Skin epidermis (tissue), 12 donors: ENCODE data around the gene BCL2L13.
"Not testable (repeated sequence)": the region's sequence is repeated elsewhere in the genome, so short reads cannot be mapped to it uniquely, and the experiment has no call there.

Source experiments
- H3K27ac ChIP-seq, 21 experiments: fragments of 200-600 bp; sonication (generic) in 11 of 21; one replicate each; pipeline ENCODE4 v1.5.0; 2020; ENCODE audit warnings: mild to moderate bottlenecking in 3 of 21, inconsistent platforms in 2 of 21, moderate library complexity in 2 of 21
- H3K4me3 ChIP-seq, 7 experiments: fragments of 200-600 bp; sonication (generic) in 2 of 7; one replicate each; pipeline ENCODE4 v1.5.0; 2020; ENCODE audit warnings: inconsistent platforms in 2 of 7, mild to moderate bottlenecking in 2 of 7, moderate library complexity in 1 of 7

The BCL2L13 gene

DNA sequence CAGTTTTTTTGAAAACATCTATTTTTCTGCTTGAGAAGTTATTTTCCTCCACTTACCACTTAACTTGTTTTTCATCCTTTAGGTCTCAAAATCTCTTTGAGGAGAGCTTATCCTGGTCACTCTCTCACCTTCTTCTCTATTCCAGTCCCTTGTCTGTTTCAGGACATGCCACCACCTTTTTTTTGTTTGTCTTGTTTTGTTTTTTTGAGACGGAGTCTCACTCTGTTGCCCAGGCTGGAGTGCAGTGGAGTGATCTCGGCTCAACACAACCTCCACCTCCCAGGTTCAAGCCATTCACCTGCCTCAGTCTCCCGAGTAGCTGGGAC, 4.6 kb upstream of the BCL2L13 start:
- Histone ChIP-seq H3K27ac (peak overlapping the region in 20 of 21 experiments; percentile 14 to 86 (median 70)), H3K4me3 (no peak overlapping the region)

DNA sequence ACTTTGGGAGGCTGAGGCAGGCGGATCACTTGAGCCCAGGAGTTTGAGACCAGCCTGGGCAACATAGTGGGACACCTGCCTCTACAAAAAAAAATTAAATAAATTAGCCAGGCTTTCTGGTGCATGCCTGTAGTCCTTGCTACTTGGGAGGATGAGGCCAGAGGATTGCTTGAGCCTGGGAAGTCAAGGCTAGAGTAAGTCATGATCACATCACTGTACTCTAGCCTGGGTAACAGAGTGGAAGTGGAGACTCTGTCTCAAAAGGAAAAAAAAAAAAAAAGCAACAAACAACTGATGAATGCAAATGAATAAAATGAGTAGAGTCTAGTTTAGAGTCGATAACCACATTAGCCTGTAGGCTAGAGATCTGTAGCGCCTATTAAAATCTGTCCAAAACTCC, 3.9 kb upstream of the BCL2L13 start:
- peak overlapping the region in 16 of 21 experiments; percentile 50 to 86 (median 78) for H3K27ac ChIP-seq

DNA sequence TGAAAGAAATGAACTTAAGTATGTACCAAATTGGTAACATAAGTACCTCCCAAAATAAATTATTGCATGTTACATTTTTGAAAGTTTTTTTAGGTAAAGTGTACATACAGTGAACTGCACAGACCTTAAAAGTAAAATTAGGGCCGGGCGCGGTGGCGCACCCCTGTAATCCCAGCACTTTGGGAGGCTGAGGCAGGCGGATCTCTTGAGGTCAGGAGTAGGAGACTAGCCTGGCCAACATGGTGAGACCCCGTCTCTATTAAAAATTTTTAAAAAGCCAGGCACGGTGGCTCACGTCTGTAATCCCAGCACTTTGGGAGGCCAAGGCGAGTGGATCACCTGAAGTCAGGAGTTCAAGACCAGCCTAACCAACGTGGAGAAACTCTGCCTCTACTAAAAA, 1.7 kb upstream of the BCL2L13 start:
- H3K27ac ChIP-seq: peak overlapping the region in 4 of 21 experiments; percentile 98 to 99 (median 99)
- not testable (repeated sequence) for H3K4me3 ChIP-seq

More for the DNA sequence above, 3.9 kb upstream of the BCL2L13 start:
- no peak overlapping the region for H3K4me3 ChIP-seq

DNA sequence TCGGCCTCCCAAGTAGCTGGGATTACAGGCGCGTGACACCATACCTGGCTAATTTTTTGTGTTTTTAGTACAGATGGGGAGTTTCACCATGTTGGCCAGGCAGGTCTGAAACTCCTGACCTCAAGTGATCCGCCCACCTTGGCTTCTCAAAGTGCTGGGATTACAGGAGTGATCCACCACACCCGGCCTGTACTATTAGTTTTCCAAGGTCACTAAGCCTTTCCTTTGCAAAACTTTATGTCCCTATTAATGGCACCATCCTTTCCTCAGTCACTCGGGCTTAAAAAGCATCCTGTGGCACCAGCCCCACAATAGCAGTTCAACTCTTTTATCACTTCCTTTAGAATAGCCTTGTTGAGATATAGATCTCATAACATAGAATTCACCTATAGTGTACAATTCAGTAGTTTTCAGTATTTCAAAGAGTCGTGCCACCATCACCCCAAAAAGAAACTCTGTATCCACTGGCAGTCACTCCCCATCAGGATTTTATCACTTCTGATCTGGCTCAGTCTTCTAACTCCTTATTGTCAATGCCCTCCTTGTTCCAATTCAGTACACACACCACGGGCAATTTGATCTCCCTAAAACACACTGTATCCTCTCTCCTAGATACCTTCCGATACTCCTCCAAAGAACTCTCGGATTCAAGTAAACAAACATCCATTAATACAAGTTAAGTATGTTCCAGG, 921 bp upstream of the BCL2L13 start:
- H3K27ac ChIP-seq: peak overlapping the region; percentile 84 to 100 (median 99)
- H3K4me3 ChIP-seq: peak overlapping the region; percentile 70 to 96 (median 87)

DNA sequence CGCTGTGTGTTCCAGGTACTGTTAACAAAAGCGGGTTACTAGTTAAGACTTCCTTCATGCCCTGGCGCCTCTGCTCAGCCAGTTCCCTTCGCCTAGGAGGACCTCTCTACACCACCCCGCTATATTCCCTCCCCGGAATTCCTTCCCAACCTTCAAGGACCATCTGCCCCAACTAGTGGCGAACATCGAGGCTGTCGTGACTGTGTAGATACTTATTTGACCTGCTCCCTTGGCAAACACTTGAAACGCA, 450 bp upstream of the BCL2L13 start:
- H3K4me3 ChIP-seq: peak overlapping the region; percentile 70 to 96 (median 87)
- peak overlapping the region; percentile 84 to 100 (median 99) for H3K27ac ChIP-seq

DNA sequence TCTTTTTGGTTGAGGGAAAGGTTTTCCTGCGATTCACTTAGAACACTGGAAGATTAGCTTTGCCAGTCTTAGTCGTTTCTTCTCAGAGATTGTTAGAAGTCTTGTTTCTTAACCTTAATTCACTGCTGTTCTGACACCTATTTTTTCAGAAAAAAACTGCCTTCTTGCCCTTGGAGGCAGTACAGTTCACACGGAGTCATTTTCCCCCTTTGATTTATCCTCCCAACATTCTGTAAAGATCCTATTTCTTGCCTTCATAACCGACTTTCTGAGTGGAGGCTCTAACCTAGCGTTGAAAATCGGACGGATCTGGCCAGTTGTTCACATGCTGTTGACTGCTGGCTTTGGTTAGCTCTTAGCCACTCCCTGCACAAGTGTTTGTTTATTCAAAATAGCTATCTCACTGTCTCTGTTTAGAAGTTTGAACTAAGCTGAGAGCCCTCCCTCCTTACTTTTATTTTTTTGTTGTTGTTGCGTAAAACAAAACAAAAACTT, 737 bp downstream of the BCL2L13 start:
- H3K4me3 ChIP-seq: peak overlapping the region; percentile 70 to 96 (median 87)

DNA sequence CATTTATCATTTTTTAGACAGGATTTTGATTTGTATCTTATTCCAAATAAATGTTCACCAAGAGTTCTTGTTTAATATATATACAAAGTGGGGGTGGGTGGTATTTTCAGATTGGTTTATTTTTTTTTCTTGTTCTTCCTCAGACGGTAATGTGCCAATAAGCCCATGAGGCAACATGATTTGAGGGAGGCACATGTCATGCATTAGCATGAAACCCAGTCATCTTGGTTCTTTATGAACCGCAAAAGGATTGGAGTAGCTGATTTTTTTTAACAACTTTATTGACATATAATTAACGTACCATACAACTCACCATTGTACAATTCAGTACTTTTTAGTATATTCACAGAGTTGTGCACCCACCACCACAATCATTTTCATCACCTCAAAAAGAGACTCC, 2.7 kb downstream of the BCL2L13 start:
- Histone ChIP-seq H3K27ac (no peak overlapping the region), H3K4me3 (no peak overlapping the region)

More for the DNA sequence above, 737 bp downstream of the BCL2L13 start:
- peak overlapping the region; percentile 84 to 100 (median 99) for H3K27ac ChIP-seq

DNA sequence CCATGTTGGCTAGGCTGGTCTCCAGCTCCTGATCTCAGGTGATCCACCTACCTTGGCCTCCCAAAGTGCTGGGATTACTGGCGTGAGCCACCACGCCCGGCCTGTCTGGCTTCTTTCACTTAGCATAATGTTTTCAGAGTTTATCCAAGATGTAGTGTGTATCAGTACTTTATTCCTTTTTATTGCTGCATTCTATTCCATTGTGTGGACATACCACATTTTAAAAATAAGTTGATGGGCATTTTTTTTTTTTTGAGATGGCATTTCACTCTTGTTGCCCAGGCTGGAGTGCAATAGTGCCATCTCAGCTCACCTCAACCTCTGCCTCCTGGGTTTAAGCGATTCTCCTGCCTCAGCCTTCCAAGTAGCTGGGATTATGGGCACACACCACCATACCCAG, 3.8 kb downstream of the BCL2L13 start:
- H3K4me3 ChIP-seq: not testable (repeated sequence)

DNA sequence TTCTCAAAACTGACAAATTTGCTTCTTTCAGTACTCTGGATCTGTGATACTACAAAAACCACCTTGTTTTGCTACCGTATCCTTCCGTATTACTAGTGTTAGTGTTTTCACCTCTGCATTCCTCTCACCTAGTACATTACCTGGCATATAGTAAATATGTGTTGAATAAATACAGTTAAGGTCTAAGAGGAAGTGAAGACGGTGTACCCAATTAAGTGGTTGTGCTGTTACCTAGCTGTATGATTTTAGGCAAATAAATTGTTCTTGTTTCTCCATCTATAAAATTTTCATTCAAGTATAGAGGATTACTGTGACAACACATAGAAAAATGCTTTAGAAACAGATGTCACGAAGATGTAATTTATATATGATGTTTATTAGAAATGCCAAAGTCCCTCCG, 8.9 kb downstream of the BCL2L13 start:
- H3K27ac ChIP-seq: no peak overlapping the region

More for the DNA sequence above, 3.8 kb downstream of the BCL2L13 start:
- H3K27ac ChIP-seq: not testable (repeated sequence)

DNA sequence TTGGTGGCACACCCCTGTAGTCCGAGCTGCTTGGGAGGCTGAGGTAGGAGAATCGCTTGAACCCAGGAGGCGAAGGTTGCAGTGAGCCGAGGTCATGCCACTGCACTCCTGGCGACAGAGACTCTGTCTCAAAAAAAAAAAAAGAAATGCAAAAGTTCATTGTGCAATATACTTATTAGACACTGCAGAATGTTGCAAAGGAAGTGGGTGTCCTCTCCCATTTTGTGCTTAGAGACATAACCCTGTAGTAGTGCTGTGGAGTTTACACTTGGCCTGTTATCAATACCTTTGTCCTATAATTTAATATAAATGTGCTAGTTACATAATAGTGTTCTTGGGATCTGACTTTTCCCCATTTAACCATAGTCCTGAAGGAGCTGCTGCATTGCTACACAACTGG, 9.4 kb downstream of the BCL2L13 start:
- H3K4me3 ChIP-seq: no peak overlapping the region
- no peak overlapping the region for H3K27ac ChIP-seq

More for the DNA sequence above, 8.9 kb downstream of the BCL2L13 start:
- no peak overlapping the region for H3K4me3 ChIP-seq

DNA sequence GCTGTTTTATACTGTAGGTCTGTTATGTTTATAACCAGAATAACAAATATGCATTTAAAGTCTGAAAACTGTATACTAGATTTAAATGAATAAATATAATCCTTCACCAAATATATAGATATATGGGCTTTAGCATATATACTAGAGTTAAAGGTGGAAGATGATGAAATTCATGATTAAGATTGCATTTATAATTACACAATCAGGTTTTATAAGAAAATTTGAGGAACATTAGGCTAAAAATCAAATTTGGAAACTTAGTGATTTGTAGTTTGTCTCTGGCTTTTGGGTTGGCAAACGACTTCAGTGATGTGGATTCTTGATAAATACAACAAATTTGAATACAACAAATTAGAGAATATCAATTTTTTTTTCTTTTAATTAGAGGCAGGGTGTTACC, 10.0 kb downstream of the BCL2L13 start:
- H3K27ac ChIP-seq: no peak overlapping the region
- no peak overlapping the region for H3K4me3 ChIP-seq

DNA sequence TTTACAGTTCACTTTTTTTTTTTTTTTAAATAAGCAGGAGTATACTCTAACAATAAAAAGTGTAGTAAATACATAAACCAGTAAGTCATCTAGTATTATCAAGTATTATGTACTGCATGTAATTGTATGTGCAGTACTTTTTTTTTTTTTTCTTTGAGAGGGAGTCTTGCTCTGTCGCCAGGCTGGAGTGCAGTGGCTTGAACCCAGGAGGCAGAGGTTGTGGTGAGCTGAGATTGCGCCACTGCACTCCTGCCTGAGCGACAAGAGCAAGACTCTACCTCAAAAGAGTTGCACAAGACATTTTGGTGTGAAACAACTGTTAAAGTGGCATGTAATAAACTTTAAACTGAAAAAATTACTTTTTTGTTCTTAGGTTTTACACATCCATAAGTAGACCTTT, 16.7 kb downstream of the BCL2L13 start:
- H3K4me3 ChIP-seq: no peak overlapping the region
- H3K27ac ChIP-seq: no peak overlapping the region

DNA sequence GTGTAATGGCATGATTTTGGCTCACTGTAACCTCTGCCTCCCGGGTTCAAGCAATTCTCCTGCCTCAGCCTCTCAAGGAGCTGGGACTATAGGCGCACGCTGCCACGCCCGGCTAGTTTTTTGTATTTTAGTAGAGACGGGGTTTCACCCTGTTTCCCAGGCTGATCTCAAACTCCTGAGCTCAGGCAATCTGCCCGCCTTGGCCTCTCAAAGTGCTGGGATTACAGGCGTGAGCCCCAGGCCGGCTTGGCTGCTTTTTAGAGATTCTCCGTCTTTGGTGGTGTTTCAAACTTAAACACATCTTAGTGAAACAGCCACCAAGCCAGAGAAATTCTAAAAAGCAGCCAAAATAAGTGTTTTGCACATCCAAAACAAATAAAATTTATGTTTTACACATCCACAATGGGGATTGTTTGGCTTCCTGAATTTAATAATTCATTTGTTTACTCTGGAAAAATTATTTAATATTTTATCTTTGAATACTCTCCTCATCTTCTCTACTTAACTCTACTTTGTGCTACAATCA, 18.4 kb downstream of the BCL2L13 start:
- H3K4me3 ChIP-seq: no peak overlapping the region
- H3K27ac ChIP-seq: no peak overlapping the region

DNA sequence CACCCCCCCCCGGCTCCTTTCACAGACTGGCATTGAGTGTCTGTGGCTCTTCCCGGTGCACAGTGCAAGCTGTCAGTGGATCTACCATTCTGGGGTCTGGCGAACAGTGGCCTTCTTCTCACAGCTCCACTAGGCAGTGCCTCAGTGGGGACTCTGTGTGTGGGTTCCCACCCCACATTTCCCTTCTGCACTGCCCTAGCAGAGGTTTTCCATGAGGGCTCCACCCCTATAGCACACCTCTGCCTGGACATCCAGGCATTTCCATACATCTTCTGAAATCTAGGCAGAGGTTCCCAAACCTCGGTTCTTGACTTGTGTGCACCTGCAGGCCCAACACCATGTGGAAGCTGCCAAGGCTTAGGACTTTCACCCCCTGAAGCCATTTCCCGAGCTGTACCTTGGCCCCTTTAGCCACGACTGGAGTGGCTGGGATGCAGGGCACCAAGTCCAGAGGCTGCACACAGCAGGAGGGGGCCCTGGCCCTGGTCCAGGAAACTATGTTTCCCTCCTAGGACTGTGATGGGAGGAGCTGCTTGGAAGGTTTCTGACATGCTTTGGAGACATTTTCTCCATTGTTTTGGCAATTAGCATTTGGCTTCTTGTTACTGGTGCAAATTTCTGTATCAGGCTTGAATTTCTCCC, 26.0 kb downstream of the BCL2L13 start:
- Histone ChIP-seq H3K4me3 (no peak overlapping the region), H3K27ac (no peak overlapping the region)

DNA sequence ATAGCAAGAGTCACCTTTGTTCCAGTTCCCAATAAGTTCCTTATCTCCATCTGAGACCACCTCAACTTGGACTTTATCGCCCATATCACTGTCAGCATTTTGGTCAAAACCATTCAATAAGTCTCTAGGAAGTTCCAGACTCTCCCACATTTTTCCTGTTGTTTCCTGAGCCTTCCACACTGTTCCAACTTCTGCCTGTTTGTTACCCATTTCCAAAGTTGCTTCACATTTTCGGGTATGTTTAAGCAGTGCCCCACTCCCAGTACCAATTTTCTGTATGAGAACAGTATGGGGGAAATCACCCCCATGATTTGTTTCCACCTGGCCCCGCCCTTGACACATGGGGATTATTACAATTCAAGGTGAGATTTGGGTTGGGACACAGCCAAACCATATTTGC, 26.7 kb downstream of the BCL2L13 start:
- H3K4me3 ChIP-seq: no peak overlapping the region
- no peak overlapping the region for H3K27ac ChIP-seq

DNA sequence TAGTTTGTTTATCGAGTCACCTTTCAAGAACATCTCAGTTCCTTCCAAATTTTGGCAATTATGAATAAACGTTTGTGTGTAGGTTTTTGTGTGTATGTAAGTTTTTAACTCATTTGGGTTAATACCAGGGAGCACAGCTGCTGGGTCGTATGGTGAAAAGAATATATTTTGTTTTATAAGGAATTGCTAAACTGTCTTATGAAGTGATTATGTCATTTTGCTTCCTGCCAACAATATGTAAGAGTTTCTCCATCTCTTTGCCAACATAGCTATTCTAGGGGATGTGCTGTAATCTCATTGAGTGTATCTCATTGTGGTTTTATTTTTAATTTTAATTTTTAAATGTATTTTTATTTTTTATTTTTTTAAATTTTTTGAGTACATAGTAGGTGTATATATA, 27.3 kb downstream of the BCL2L13 start:
- H3K4me3 ChIP-seq: no peak overlapping the region
- H3K27ac ChIP-seq: no peak overlapping the region

DNA sequence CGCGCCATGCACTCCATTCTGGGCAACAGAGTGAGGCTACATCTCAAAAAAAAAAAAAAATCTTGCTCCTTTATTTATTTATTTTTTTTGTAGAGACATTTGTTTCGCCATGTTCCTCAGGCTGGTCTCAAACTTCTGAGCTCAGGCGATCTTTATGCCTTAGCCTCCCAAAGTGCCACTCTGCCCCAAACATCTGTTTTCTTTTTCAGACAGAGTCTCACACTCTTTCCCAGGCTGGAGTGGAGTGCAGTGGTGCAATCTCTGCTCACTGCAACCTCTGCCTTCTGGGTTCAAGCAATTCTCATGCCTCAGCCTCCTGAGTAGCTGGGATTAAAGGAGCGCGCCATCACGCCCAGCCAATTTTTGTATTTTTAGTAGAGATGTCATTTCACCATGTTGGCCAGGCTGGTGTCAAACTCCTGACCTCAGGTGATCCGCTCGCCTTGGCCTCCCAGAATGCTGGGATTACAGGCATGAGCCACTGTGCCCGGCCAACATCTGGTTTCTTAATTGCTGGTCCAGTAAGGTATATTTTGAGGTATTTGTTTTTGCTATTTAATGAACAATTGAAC, 33.0 kb downstream of the BCL2L13 start:
- H3K27ac ChIP-seq, H3K4me3 ChIP-seq: not testable (repeated sequence)

DNA sequence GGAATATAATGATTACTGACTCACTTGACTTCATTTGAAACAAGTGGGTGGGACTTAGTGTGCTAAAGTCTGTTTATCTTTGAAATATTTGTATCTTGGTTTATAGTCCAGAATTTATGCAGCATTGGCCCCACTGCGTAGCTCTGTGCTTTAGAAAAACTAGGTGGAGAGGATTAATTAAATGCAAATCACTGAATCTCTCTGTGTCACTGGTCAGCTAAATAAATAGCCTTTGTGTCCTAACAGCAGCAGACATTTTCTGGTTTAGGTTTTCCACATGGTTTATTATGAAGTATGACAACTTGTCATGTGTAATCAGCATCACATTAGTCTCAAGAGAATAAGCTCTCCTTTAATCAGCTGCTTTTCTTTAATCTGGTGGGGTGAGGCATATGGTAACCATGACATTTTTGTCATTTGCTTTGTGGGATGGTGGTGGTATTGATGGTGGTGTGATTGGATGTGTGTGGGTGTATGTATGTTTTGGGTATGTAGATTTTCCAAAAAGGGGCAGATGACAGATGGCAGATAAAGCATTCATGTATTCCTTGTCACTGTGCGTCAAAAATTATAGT, 33.9 kb downstream of the BCL2L13 start:
- no peak overlapping the region for H3K4me3 ChIP-seq
- H3K27ac ChIP-seq: no peak overlapping the region

DNA sequence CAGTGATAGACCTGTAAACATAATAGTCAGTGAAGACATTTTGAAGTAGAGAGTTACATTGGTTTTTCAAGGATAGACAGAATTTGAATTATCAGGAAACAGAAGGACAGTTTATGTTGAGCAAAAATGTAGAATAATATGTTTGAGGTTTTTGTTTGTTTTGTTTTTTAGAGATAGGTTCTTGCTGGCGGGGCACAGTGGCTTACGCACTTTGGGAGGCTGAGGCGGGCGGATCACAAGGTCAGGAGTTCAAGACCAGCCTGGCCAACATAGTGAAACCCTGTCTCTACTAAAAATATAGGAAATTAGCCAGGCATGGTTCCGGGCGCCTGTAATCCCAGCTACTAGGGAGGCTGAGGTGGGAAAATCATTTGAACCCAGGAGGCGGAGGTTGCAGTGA, 35.6 kb downstream of the BCL2L13 start:
- no peak overlapping the region for H3K27ac ChIP-seq

DNA sequence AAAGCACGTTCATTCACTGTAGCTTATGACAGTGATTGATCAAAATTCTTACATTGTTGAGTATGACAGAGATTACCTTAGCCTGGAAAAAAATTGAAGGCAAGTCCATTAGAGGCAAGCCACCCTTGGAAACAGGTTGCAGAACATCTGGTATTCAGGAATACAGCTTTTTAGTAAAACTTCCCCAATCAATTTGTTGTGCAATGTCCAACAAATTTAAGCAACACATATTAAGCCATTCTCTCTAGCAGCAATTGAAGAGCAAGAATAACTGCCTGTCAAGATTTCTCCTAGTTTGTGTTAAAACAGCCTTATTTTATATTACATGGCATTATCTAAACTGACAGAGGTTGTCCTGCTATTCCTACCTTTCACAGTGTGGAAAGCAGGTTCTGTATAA, 37.0 kb downstream of the BCL2L13 start:
- no peak overlapping the region for H3K4me3 ChIP-seq
- H3K27ac ChIP-seq: no peak overlapping the region

More for the DNA sequence above, 35.6 kb downstream of the BCL2L13 start:
- no peak overlapping the region for H3K4me3 ChIP-seq
